NCI-H82 treated with DMSO at 0.1 percent for 48 hours (cell line): ENCODE data around the gene LCN10.
"Not testable (repeated sequence)": the region's sequence is repeated elsewhere in the genome, so short reads cannot be mapped to it uniquely, and the experiment has no call there.

ENCODE experiments used
- DNase-seq: peaks from one replicate; lab custom pipeline; 2025; ENCODE audit not compliant: unreplicated experiment; lab: John Stamatoyannopoulos, UW

LCN10 gene

GRCh38 chr9:136742591-136743391 lies at the start of gene LCN10:
LCN10 (minus strand) TSS chr9:136742940; CDS start chr9:136742903, 37 bp downstream.
- peak; percentile 11 for DNase-seq

GRCh38 chr9:136791516-136792276 lies 49.0 kb upstream of the LCN10 start:
- DNase-seq, result no peak

DNA sequence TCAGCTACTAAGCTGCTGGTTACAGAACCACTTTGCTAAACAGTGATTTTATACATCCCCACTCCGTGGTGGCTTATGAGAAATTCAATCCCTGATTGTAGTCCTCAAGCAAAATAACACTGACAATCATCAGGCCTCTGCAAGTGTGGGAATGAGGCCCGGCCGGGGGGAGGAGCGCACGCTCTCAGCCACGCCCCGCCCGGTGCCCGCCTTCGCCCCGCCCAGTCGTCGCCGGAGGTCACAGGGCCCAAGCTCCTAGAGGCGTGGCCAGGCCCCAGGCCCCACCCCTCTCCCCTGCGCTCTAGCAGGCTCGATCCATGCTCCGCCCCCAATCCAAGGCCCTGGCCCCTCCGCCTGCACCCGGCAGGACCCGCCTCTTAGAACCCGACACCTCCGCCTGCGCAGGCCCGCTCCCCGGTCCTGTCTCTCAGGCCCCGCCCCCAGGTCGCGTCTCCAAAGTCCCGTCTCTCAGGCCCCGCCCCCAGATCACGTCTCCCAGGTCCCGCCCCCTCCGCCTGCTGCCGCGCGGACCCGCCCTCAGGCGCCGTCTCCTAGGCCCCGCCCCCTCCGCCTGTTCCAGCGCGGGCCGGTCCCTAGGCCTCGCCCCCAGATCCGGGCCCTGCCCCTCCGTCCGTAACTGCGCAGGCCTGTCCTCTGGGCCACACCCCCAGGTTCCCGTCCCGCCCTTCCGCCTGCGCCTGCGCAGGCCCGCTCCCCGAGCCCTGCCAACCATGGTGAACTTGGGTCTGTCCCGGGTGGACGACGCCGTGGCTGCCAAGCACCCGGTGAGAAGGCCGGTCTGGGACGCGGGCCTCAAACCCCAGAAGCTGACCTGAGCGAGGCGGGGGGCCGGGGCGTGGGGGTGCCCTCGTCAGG lies 48.1 kb upstream of the LCN10 start, which contains the start of gene TMEM141:
TSS of gene TMEM141 (plus strand) at position 705 of the 876 bp plus-strand sequence. CDS start at position 732, 27 bp downstream.
- peak; percentile 95 for DNase-seq

DNA sequence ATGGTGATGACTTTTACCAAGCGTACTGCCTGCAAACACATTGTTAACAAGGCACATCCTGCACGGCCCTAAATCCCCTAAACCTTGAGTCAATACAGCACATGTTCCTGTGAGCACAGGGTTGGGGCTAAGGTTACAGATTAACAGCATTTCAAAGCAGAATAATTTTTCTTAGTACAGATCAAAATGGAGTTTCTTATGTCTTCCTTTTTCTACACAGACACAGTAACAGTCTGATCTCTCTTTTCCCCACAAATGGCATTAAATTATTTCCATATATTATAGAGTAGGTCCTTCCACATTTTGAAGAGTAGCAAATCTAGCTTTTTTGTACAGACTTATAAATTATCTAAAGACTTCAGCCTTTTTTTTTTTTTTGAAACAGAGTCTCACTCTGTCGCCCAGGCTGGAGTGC lies 46.8 kb upstream of the LCN10 start:
- DNase-seq, result peak; percentile 63

- DNase-seq, result not testable (repeated sequence)
Measured at GRCh38 chr9:136788644-136789522, 46.1 kb upstream of the LCN10 start.

- DNase-seq, result peak; percentile 64
Measured at GRCh38 chr9:136787690-136788400, 45.1 kb upstream of the LCN10 start.

GRCh38 chr9:136786983-136787382 lies 44.2 kb upstream of the LCN10 start:
- not testable (repeated sequence) for DNase-seq

DNA sequence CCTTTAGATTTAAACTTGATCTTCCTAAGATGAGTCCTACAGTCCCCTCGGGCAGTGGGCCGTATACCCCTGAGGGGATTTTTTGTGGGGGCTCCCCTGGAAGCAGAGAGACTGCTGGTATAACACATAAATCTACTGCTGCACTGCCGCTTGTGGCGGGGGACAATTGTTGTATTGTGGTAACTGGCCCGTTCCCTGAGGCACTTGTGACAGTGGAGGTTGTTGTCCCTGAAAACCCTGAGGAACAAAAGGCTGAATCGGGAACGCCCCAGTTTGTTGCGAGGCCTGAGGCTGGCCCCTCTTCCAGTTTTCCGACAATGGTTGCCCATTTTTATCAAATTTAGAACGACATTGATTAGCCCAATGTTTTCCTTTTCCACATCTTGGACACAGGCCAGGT lies 43.7 kb upstream of the LCN10 start:
- no peak for DNase-seq

DNA sequence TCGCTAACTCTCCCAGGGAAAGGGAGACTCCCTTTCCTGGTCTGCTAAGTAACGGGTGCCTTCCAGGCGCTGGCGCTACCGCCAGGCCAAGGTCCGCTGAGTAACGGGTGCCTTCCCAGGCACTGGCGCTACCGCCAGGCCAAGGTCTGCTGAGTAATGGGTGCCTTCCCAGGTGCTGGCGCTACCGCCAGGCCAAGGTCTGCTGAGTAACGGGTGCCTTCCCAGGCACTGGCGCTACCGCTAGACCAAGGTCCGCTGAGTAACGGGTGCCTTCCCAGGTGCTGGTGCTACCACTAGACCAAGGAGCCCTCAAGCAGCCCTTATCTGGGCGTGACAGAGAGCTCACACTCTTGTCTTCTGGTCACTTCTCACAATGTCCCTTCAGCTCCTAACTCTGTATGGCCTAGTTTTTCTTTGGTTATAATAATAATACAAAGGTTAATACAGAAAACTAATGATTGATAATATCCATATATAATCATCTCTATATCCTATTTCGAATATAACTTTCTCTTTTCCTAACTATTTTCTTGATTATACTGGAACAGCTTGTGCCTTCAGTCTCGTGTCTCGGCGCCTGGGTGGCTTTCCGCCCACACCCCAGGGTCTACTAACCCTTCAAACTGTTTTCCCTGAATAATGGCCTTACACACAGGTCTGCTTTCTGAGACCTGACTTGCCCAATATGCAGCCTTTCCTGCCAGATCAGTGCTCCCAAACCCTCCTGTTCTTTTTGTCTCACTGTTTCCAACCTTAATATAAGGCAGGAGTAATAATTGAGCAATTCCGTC lies 43.0 kb upstream of the LCN10 start:
- not testable (repeated sequence) for DNase-seq

- DNase-seq, result no peak
Measured at GRCh38 chr9:136784997-136785361, 42.2 kb upstream of the LCN10 start.

- DNase-seq, result no peak
Measured at GRCh38 chr9:136784249-136784996, 41.7 kb upstream of the LCN10 start.

DNA sequence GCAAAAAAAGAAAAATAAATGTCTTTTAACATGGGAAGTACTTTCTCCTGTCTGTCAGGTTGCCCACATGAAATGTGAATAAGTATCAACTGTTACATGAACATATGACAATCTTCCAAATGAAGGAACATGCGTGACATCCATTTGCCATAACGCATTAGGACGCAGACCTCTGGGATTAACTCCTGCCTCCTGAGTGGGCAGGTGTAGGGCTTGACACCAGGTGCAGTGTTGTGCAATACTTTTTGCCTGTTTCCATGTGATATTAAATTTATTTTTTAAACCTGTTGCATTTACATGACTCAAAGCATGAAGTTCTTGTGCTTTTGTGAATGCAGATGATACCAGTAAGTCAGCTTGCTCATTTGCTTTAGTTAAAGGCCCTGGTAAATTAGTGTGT lies 39.7 kb upstream of the LCN10 start:
- DNase-seq, result no peak

- DNase-seq, result no peak
Measured at GRCh38 chr9:136779808-136780207, 37.1 kb upstream of the LCN10 start.

- no peak for DNase-seq
Measured at GRCh38 chr9:136777359-136777758, 34.6 kb upstream of the LCN10 start.

DNA sequence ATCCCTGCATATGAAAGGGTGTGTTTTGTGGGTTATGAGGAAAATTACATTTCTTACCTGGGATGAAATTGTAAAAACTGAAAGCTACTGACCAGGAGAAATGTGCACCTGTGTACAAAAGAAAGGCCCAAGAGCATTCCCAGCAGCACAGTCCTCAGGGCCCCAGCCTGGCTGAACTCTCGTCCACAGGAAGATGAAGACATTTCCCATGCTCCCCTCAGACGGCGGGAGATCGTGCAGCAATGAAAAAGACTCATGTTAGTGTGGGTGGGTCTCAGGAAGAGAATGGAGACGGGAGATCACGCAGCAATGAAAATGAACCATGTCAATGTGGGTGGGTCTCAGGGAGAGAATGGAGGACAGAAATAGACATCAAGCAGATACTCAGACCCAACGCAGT lies 34.2 kb upstream of the LCN10 start:
- no peak for DNase-seq

DNA sequence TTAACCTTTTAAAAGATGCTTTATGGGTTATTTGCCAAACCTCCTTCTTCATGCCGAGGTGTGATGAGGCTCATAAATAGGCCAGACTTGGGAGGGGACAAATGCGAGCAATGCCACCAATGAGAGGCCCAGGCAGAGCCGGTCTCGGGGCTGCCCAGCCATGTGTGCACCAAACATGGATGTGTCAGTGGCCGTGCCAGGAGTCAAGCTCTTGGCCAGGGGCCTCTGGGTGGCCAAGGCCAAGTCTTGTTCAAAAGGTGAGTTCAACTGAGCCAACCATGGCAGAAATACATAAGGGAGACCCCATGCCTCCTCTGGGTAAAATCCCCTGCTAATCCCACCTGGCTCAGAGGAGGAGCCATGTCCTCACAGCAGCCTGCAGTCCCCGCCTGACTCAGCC lies 32.5 kb upstream of the LCN10 start:
- DNase-seq, result no peak

GRCh38 chr9:136774416-136775045 lies 31.8 kb upstream of the LCN10 start:
- DNase-seq, result no peak
